ENCODE data around the gene ANP32B.
"Not testable (repeated sequence)": the region's sequence is repeated elsewhere in the genome, so short reads cannot be mapped to it uniquely, and the experiment has no call there.

The ANP32B gene

GRCh38 chr9:97945470-97945869 is 37.7 kb upstream of the ANP32B start:
- not testable (repeated sequence) for H3K27ac ChIP-seq (ENCODE audit: low read length); DNase-seq (ENCODE audit: low read depth, low spot score); H3K4me3 ChIP-seq (ENCODE audit: low read length); H3K36me3 ChIP-seq (ENCODE audit: control insufficient read depth, insufficient read depth, low read length); H3K4me1 ChIP-seq (ENCODE audit: control insufficient read depth, insufficient read depth, low read length); H3K9me3 ChIP-seq (ENCODE audit: control insufficient read depth, insufficient read depth, low read length); H3K27me3 ChIP-seq (ENCODE audit: control insufficient read depth, insufficient read depth, low read length)
- no CpG with 5 or more reads among the region's 2 CpGs for WGBS (ENCODE audit: insufficient coverage, insufficient read length)

GRCh38 chr9:97947094-97947493 is 36.0 kb upstream of the ANP32B start:
- H3K9me3 ChIP-seq (ENCODE audit: control insufficient read depth, insufficient read depth, low read length); H3K4me1 ChIP-seq (ENCODE audit: control insufficient read depth, insufficient read depth, low read length); H3K27ac ChIP-seq (ENCODE audit: low read length); H3K4me3 ChIP-seq (ENCODE audit: low read length); H3K27me3 ChIP-seq (ENCODE audit: control insufficient read depth, insufficient read depth, low read length); DNase-seq (ENCODE audit: low read depth, low spot score); H3K36me3 ChIP-seq (ENCODE audit: control insufficient read depth, insufficient read depth, low read length): not testable (repeated sequence)
- no CpG with 5 or more reads among the region's 2 CpGs for WGBS (ENCODE audit: insufficient coverage, insufficient read length)

- not testable (repeated sequence) for H3K36me3 ChIP-seq (ENCODE audit: control insufficient read depth, insufficient read depth, low read length); DNase-seq (ENCODE audit: low read depth, low spot score); H3K4me3 ChIP-seq (ENCODE audit: low read length); H3K27me3 ChIP-seq (ENCODE audit: control insufficient read depth, insufficient read depth, low read length); H3K9me3 ChIP-seq (ENCODE audit: control insufficient read depth, insufficient read depth, low read length); H3K4me1 ChIP-seq (ENCODE audit: control insufficient read depth, insufficient read depth, low read length); H3K27ac ChIP-seq (ENCODE audit: low read length)
- WGBS (ENCODE audit: insufficient coverage, insufficient read length): no CpG with 5 or more reads among the region's 5 CpGs
These were observed 32.3 kb upstream of the ANP32B start for GRCh38 chr9:97950873-97951272.

GRCh38 chr9:97954550-97954989 is 28.6 kb upstream of the ANP32B start:
- Histone ChIP-seq H3K4me1 (ENCODE audit: control insufficient read depth, insufficient read depth, low read length) (no peaks in the 10 kb centered on the region), H3K4me3 (ENCODE audit: low read length) (no peak overlapping the region), H3K27ac (ENCODE audit: low read length) (no peak overlapping the region), H3K36me3 (ENCODE audit: control insufficient read depth, insufficient read depth, low read length) (no peaks in the 10 kb centered on the region), H3K27me3 (ENCODE audit: control insufficient read depth, insufficient read depth, low read length) (no peaks in the 10 kb centered on the region), H3K9me3 (ENCODE audit: control insufficient read depth, insufficient read depth, low read length) (no peaks in the 10 kb centered on the region)
- DNase-seq (ENCODE audit: low read depth, low spot score): peak; percentile 41

- H3K27me3 ChIP-seq (ENCODE audit: control insufficient read depth, insufficient read depth, low read length): no peaks in the 10 kb centered on the region; the same call in 1 of the 2 replicates
- no peaks in the 10 kb centered on the region for H3K4me1 ChIP-seq (ENCODE audit: control insufficient read depth, insufficient read depth, low read length)
- H3K4me3 ChIP-seq (ENCODE audit: low read length): no peak overlapping the region
- H3K9me3 ChIP-seq (ENCODE audit: control insufficient read depth, insufficient read depth, low read length): no peaks in the 10 kb centered on the region
- no peak for DNase-seq (ENCODE audit: low read depth, low spot score)
- H3K36me3 ChIP-seq (ENCODE audit: control insufficient read depth, insufficient read depth, low read length): no peaks in the 10 kb centered on the region
- H3K27ac ChIP-seq (ENCODE audit: low read length): no peak overlapping the region
These were observed 26.8 kb upstream of the ANP32B start for GRCh38 chr9:97956331-97956730.

- no CpG with 5 or more reads among the region's 5 CpGs for WGBS (ENCODE audit: insufficient coverage, insufficient read length)
- Histone ChIP-seq H3K4me3 (ENCODE audit: low read length) (no peak overlapping the region), H3K27ac (ENCODE audit: low read length) (no peak overlapping the region), H3K36me3 (ENCODE audit: control insufficient read depth, insufficient read depth, low read length) (no peaks in the 10 kb centered on the region), H3K27me3 (ENCODE audit: control insufficient read depth, insufficient read depth, low read length) (no peaks in the 10 kb centered on the region; the same call in 1 of the 2 replicates), H3K9me3 (ENCODE audit: control insufficient read depth, insufficient read depth, low read length) (no peaks in the 10 kb centered on the region), H3K4me1 (ENCODE audit: control insufficient read depth, insufficient read depth, low read length) (no peaks in the 10 kb centered on the region)
- DNase-seq (ENCODE audit: low read depth, low spot score): no peak
These were observed 24.2 kb upstream of the ANP32B start for GRCh38 chr9:97958812-97959511.

- Histone ChIP-seq H3K27ac (ENCODE audit: low read length) (no peak overlapping the region), H3K4me1 (ENCODE audit: control insufficient read depth, insufficient read depth, low read length) (no peaks in the 10 kb centered on the region), H3K36me3 (ENCODE audit: control insufficient read depth, insufficient read depth, low read length) (no peaks in the 10 kb centered on the region), H3K27me3 (ENCODE audit: control insufficient read depth, insufficient read depth, low read length) (no peaks in the 10 kb centered on the region; the same call in 1 of the 2 replicates), H3K9me3 (ENCODE audit: control insufficient read depth, insufficient read depth, low read length) (no peaks in the 10 kb centered on the region), H3K4me3 (ENCODE audit: low read length) (no peak overlapping the region)
- DNase-seq (ENCODE audit: low read depth, low spot score): no peak
These were observed 23.6 kb upstream of the ANP32B start for GRCh38 chr9:97959585-97959984.

GRCh38 chr9:97960678-97961328 is 22.3 kb upstream of the ANP32B start:
- H3K36me3 ChIP-seq (ENCODE audit: control insufficient read depth, insufficient read depth, low read length); H3K9me3 ChIP-seq (ENCODE audit: control insufficient read depth, insufficient read depth, low read length); DNase-seq (ENCODE audit: low read depth, low spot score); H3K4me1 ChIP-seq (ENCODE audit: control insufficient read depth, insufficient read depth, low read length); H3K4me3 ChIP-seq (ENCODE audit: low read length); H3K27ac ChIP-seq (ENCODE audit: low read length); H3K27me3 ChIP-seq (ENCODE audit: control insufficient read depth, insufficient read depth, low read length): not testable (repeated sequence)
- no CpG with 5 or more reads among the region's 9 CpGs for WGBS (ENCODE audit: insufficient coverage, insufficient read length)

- no peaks in the 10 kb centered on the region for H3K4me1 ChIP-seq (ENCODE audit: control insufficient read depth, insufficient read depth, low read length)
- no CpG with 5 or more reads among the region's 2 CpGs for WGBS (ENCODE audit: insufficient coverage, insufficient read length)
- DNase-seq (ENCODE audit: low read depth, low spot score): no peak
These were observed 21.8 kb upstream of the ANP32B start for GRCh38 chr9:97961361-97961760.

GRCh38 chr9:97962136-97962535 is 21.0 kb upstream of the ANP32B start:
- H3K9me3 ChIP-seq (ENCODE audit: control insufficient read depth, insufficient read depth, low read length): no peaks in the 10 kb centered on the region
- no peaks in the 10 kb centered on the region for H3K36me3 ChIP-seq (ENCODE audit: control insufficient read depth, insufficient read depth, low read length)
- H3K4me3 ChIP-seq (ENCODE audit: low read length): no peak overlapping the region
- H3K27me3 ChIP-seq (ENCODE audit: control insufficient read depth, insufficient read depth, low read length): peaks cover 1% of the 10 kb centered on the region; the same call in 1 of the 2 replicates
- no peak overlapping the region for H3K27ac ChIP-seq (ENCODE audit: low read length)
- no CpG with 5 or more reads among the region's 4 CpGs for WGBS (ENCODE audit: insufficient coverage, insufficient read length)
- no peak for DNase-seq (ENCODE audit: low read depth, low spot score)
- no peaks in the 10 kb centered on the region for H3K4me1 ChIP-seq (ENCODE audit: control insufficient read depth, insufficient read depth, low read length)

More at GRCh38 chr9:97961361-97961760, 21.8 kb upstream of the ANP32B start:
- no peaks in the 10 kb centered on the region for H3K36me3 ChIP-seq (ENCODE audit: control insufficient read depth, insufficient read depth, low read length)
- peaks cover 1% of the 10 kb centered on the region; the same call in 1 of the 2 replicates for H3K27me3 ChIP-seq (ENCODE audit: control insufficient read depth, insufficient read depth, low read length)
- no peak overlapping the region for H3K27ac ChIP-seq (ENCODE audit: low read length)
- no peaks in the 10 kb centered on the region for H3K9me3 ChIP-seq (ENCODE audit: control insufficient read depth, insufficient read depth, low read length)
- no peak overlapping the region for H3K4me3 ChIP-seq (ENCODE audit: low read length)

- WGBS (ENCODE audit: insufficient coverage, insufficient read length): no CpG with 5 or more reads among the region's 5 CpGs
- H3K27me3 ChIP-seq (ENCODE audit: control insufficient read depth, insufficient read depth, low read length): peaks cover 1% of the 10 kb centered on the region; the same call in 1 of the 2 replicates
- no peaks in the 10 kb centered on the region for H3K4me1 ChIP-seq (ENCODE audit: control insufficient read depth, insufficient read depth, low read length)
- H3K36me3 ChIP-seq (ENCODE audit: control insufficient read depth, insufficient read depth, low read length): no peaks in the 10 kb centered on the region
- DNase-seq (ENCODE audit: low read depth, low spot score): no peak
- H3K4me3 ChIP-seq (ENCODE audit: low read length): no peak overlapping the region
- no peaks in the 10 kb centered on the region for H3K9me3 ChIP-seq (ENCODE audit: control insufficient read depth, insufficient read depth, low read length)
- H3K27ac ChIP-seq (ENCODE audit: low read length): no peak overlapping the region
These were observed 20.6 kb upstream of the ANP32B start for GRCh38 chr9:97962575-97962974.
